Esophagus squamous epithelium (tissue), 4 donors: Measurements from ENCODE around the gene ZNF76.

Source experiments
- POLR2A ChIP-seq, 4 donors: fragments of 450-650 bp; IDR thresholded peaks; one replicate each; pipeline ENCODE4 v1.6.1; 2017; ENCODE audit warnings: antibody characterized with exemption in 4 of 4, mild to moderate bottlenecking in 4 of 4, moderate library complexity in 3 of 4
- TF ChIP-seq, protein P1 (sequence below), 6 experiments: fragments of 450-650 bp in 4 of 6; fragments of 200-600 bp in 2 of 6; sonication (generic) in 2 of 6; IDR thresholded peaks; one replicate each; pipeline ENCODE4 v1.5.1; 2016 to 2019; ENCODE audit warnings: antibody characterized with exemption in 6 of 6, mild to moderate bottlenecking in 4 of 6, moderate library complexity in 4 of 6

DNA sequence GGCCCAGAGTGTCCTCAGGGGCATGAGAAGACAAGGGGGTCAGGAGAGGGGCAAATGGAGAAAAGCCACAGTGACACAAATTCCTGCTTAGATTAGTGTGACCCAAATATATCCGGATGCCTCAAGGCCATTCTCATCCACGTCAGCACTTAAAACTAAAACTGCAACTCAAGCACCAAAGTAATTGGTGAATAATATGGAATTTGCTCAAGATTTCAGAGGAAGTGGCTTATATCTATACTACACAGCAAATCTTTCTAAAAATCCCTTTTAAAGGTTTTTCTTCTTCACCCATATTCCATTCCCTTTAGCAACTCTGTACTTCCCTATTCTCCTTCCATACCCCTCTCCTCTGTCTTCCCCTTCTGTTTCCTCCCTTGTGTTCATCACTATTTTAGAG is 53.3 kb downstream of the ZNF76 start:
- TF ChIP-seq, protein P1, sequence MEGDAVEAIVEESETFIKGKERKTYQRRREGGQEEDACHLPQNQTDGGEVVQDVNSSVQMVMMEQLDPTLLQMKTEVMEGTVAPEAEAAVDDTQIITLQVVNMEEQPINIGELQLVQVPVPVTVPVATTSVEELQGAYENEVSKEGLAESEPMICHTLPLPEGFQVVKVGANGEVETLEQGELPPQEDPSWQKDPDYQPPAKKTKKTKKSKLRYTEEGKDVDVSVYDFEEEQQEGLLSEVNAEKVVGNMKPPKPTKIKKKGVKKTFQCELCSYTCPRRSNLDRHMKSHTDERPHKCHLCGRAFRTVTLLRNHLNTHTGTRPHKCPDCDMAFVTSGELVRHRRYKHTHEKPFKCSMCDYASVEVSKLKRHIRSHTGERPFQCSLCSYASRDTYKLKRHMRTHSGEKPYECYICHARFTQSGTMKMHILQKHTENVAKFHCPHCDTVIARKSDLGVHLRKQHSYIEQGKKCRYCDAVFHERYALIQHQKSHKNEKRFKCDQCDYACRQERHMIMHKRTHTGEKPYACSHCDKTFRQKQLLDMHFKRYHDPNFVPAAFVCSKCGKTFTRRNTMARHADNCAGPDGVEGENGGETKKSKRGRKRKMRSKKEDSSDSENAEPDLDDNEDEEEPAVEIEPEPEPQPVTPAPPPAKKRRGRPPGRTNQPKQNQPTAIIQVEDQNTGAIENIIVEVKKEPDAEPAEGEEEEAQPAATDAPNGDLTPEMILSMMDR (IDR thresholded peaks at IDR 0.05), result no peak
- TF ChIP-seq POLR2A (IDR thresholded peaks at IDR 0.05), result no peak
